ENCODE data around the gene PLB1.

- TF ChIP-seq, protein P1, sequence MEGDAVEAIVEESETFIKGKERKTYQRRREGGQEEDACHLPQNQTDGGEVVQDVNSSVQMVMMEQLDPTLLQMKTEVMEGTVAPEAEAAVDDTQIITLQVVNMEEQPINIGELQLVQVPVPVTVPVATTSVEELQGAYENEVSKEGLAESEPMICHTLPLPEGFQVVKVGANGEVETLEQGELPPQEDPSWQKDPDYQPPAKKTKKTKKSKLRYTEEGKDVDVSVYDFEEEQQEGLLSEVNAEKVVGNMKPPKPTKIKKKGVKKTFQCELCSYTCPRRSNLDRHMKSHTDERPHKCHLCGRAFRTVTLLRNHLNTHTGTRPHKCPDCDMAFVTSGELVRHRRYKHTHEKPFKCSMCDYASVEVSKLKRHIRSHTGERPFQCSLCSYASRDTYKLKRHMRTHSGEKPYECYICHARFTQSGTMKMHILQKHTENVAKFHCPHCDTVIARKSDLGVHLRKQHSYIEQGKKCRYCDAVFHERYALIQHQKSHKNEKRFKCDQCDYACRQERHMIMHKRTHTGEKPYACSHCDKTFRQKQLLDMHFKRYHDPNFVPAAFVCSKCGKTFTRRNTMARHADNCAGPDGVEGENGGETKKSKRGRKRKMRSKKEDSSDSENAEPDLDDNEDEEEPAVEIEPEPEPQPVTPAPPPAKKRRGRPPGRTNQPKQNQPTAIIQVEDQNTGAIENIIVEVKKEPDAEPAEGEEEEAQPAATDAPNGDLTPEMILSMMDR (IDR thresholded peaks at IDR 0.05): no peak
- no peak for TF ChIP-seq EP300 (IDR thresholded peaks at IDR 0.05)
Observed at GRCh38 chr2:28626376-28626775, 130.5 kb downstream of the PLB1 start.

All from stomach (tissue), 4 donors.